A549 (cell line): ENCODE data around the gene LCN9. TPM values are rescaled to one million over a fixed set of nuclear protein-coding genes. Genes with fewer than 3 reads are reported as not detected.
"Not testable (repeated sequence)": the region's sequence is repeated elsewhere in the genome, so short reads cannot be mapped to it uniquely, and the experiment has no call there.

Experiments used
- ATAC-seq, 2 experiments: fragments of 200-7000 bp in 1 of 2; fragments of >200 bp in 1 of 2; cut with Nextera tagmentation in 1 of 2; cut with Tn5 transposase in 1 of 2; 3 replicates each; pipeline versions ENCODE4 v1.8.0 to v1.9.1; 2018 to 2020; ENCODE audit warnings: mild to moderate bottlenecking in 1 of 2, moderate library complexity in 1 of 2
- CTCF ChIA-PET: fragments of 300-600 bp; sonication (Branson Sonifier 250); formaldehyde crosslinking; extraction: SDS; loops from one replicate; lab custom pipeline; 2021; ENCODE audit warnings: antibody characterized with exemption, inconsistent platforms; lab: Yijun Ruan, JAX
- POLR2A ChIA-PET: fragments of 350-600 bp; formaldehyde crosslinking; extraction: SDS; loops from one replicate; lab custom pipeline; 2021; ENCODE audit warnings: antibody characterized with exemption, inconsistent platforms; lab: Yijun Ruan, JAX
- DNase-seq, 2 experiments: peaks; one replicate each; pipeline versions ENCODE4 v3.0.0 to v3.0.0-alpha.2; 2011 to 2016; ENCODE audit warnings: low read depth in 1 of 2, low spot score in 1 of 2
- FAIRE-seq: peaks from 2 replicates; lab custom pipeline; 2011; peaks lifted over from hg19 to GRCh38; lab: Jason Lieb, UNC
- H3K27ac ChIP-seq, 2 experiments: fragments of >200 bp; sonication (Bioruptor Twin); formaldehyde crosslinking; 3 replicates each; pipeline ENCODE4 v1.5.1; 2016 to 2017
- H3K4me1 ChIP-seq: fragments of >200 bp; sonication (Bioruptor Twin); formaldehyde crosslinking; 3 replicates; pipeline ENCODE4 v1.6.1; 2016
- H3K4me2 ChIP-seq: fragments of >200 bp; sonication (Bioruptor Twin); formaldehyde crosslinking; 3 replicates; pipeline ENCODE4 v1.6.1; 2016
- H3K4me3 ChIP-seq: fragments of >200 bp; sonication (Bioruptor Twin); formaldehyde crosslinking; 3 replicates; pipeline ENCODE4 v1.5.1; 2016
- H3K9me3 ChIP-seq: fragments of >200 bp; sonication (Bioruptor Twin); formaldehyde crosslinking; 3 replicates; pipeline ENCODE4 v1.6.1; 2016
- CHD2 ChIP-seq: fragments of 150-350 bp; IDR thresholded peaks from 2 replicates; pipeline ENCODE4 v1.6.1; 2014; ENCODE audit warnings: low read length; ENCODE audit not compliant: partially characterized antibody
- ESRRA ChIP-seq: fragments of 150-350 bp; IDR thresholded peaks from 2 replicates; pipeline ENCODE4 v1.6.1; 2014; ENCODE audit warnings: mild to moderate bottlenecking, low read length, borderline replicate concordance
- GATA3 ChIP-seq: IDR thresholded peaks from 2 replicates; pipeline ENCODE4 v1.6.1; 2012; ENCODE audit warnings: borderline replicate concordance
- HOXA7 ChIP-seq: fragments of 250-450 bp; sonication (Bioruptor Pico); IDR thresholded peaks from 2 replicates; pipeline ENCODE4 v1.5.0; 2020; ENCODE audit warnings: mild to moderate bottlenecking, moderate library complexity
- HOXB13 ChIP-seq: fragments of 250-450 bp; sonication (Bioruptor Pico); IDR thresholded peaks from 2 replicates; pipeline ENCODE4 v1.5.0; 2020; ENCODE audit warnings: low read depth, mild to moderate bottlenecking, moderate library complexity
- HOXB5 ChIP-seq: fragments of 250-450 bp; sonication (Bioruptor Pico); IDR thresholded peaks from 2 replicates; pipeline ENCODE4 v1.5.0; 2020; ENCODE audit warnings: mild to moderate bottlenecking, moderate library complexity
- KDM5A ChIP-seq: fragments of 200-600 bp; sonication (generic); IDR thresholded peaks from 2 replicates; pipeline ENCODE4 v1.6.1; 2016; ENCODE audit warnings: antibody characterized with exemption, mild to moderate bottlenecking
- MAFK ChIP-seq: fragments of 450-650 bp; IDR thresholded peaks from 2 replicates; pipeline ENCODE4 v1.6.1; 2014; ENCODE audit not compliant: partially characterized antibody
- MYC ChIP-seq: IDR thresholded peaks from 2 replicates; pipeline ENCODE4 v1.6.1; 2012; ENCODE audit warnings: mild to moderate bottlenecking, inconsistent platforms, low read length, improper control_type of control experiment, borderline replicate concordance
- RARB ChIP-seq: fragments of 250-450 bp; sonication (Bioruptor Pico); IDR thresholded peaks from 2 replicates; pipeline ENCODE4 v1.8.0; 2021; ENCODE audit warnings: mild to moderate bottlenecking, moderate library complexity
- WGBS: methylation state at CpG from one replicate; pipeline ENCODE4 v1.1.6; 2017; ENCODE audit errors: missing lambda C conversion rate; 5-methylcytosine and 5-hydroxymethylcytosine counted together
- polyA plus RNA-seq, 4 experiments: library from polyadenylated mRNA; depleted of rRNA in 3 of 4; stranded (reverse); fragments of >200 nt; fragmentation: RNase III in 1 of 4; extraction: RNeasy Plus Mini Kit Qiagen cat#74134 plus additional on column Dnase treatment in 1 of 4; gene quantifications; 2 replicates in 3 of 4; 3 replicates in 1 of 4; pipeline ENCODE4 v1.2.3, GENCODE V29; 2011 to 2017
- TF ChIP-seq, protein P1 (sequence below): fragments of 450-650 bp; IDR thresholded peaks from 2 replicates; pipeline ENCODE4 v1.6.1; 2014; ENCODE audit warnings: antibody characterized with exemption
- TF ChIP-seq, protein P2 (sequence below): fragments of 200-600 bp; sonication (generic); IDR thresholded peaks from 2 replicates; pipeline ENCODE4 v1.6.1; 2016; ENCODE audit warnings: antibody characterized with exemption, mild to moderate bottlenecking, moderate library complexity
- TF ChIP-seq, protein P3 (sequence below): fragments of >200 bp; sonication (Bioruptor Twin); formaldehyde crosslinking; IDR thresholded peaks from 2 replicates; pipeline ENCODE4 v1.6.1; 2016
- TF ChIP-seq, protein P4 (sequence below): fragments of 150-350 bp; IDR thresholded peaks from 2 replicates; pipeline ENCODE4 v1.6.1; 2014; ENCODE audit warnings: low read depth, mild to moderate bottlenecking, low read length

LCN9 gene
- polyA plus RNA-seq, 2 of the 4 experiments (the other 2 are of a cell fraction) = not detected

DNA sequence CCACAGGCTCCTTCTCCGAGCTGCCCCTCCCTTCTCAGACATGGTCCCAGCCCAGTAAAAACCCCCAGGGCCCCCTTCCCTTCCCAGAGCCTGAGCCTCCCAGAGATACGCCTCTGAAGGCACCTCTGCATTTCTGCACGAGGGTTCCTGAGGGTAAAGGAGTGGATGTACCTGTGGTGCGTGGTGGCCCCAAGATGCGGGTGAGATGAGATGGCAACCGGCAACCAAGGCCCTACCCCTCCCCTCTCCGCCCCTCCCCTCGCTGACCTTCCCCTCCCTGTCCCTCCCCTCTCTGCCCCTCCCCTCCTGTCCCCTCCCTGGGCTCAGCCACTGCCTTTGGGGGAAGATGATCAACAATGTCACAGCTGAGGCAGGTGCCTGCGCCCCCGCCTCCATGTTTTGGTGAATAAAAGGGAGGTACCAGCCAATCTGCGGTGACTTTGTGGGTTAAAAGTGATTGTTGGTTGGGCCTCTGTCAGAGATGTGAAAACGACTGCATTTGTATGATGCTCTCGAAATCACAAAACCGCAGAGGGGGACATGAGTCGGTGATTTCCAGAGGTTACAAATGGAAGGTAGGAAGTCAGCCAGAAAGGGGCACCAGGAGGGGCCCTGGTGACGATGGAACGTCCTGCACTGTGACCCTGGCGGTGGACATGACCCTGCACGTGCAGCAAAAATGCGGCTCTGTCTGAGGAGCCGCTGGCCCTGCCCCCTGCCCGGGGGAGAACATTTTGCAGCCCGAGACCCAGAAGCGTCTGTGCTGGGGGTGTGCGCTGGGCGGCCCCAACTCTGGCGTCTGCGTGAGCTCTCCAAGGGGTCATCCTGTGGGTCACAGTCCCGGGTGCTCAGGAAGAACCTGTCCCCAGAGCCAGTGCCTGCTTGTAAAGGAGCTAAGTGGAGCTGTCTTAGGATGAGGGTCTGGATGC is 3.7 kb downstream of the LCN9 start:
- no peak overlapping the region for H3K4me2 ChIP-seq
- no peaks in the 10 kb centered on the region for H3K9me3 ChIP-seq
- H3K4me3 ChIP-seq = no peak overlapping the region
- no peaks in the 10 kb centered on the region for H3K4me1 ChIP-seq
- no peak for ATAC-seq
- TF ChIP-seq KDM5A = no peak
- TF ChIP-seq, protein P1, sequence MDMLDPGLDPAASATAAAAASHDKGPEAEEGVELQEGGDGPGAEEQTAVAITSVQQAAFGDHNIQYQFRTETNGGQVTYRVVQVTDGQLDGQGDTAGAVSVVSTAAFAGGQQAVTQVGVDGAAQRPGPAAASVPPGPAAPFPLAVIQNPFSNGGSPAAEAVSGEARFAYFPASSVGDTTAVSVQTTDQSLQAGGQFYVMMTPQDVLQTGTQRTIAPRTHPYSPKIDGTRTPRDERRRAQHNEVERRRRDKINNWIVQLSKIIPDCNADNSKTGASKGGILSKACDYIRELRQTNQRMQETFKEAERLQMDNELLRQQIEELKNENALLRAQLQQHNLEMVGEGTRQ = no peak
- TF ChIP-seq, protein P2, sequence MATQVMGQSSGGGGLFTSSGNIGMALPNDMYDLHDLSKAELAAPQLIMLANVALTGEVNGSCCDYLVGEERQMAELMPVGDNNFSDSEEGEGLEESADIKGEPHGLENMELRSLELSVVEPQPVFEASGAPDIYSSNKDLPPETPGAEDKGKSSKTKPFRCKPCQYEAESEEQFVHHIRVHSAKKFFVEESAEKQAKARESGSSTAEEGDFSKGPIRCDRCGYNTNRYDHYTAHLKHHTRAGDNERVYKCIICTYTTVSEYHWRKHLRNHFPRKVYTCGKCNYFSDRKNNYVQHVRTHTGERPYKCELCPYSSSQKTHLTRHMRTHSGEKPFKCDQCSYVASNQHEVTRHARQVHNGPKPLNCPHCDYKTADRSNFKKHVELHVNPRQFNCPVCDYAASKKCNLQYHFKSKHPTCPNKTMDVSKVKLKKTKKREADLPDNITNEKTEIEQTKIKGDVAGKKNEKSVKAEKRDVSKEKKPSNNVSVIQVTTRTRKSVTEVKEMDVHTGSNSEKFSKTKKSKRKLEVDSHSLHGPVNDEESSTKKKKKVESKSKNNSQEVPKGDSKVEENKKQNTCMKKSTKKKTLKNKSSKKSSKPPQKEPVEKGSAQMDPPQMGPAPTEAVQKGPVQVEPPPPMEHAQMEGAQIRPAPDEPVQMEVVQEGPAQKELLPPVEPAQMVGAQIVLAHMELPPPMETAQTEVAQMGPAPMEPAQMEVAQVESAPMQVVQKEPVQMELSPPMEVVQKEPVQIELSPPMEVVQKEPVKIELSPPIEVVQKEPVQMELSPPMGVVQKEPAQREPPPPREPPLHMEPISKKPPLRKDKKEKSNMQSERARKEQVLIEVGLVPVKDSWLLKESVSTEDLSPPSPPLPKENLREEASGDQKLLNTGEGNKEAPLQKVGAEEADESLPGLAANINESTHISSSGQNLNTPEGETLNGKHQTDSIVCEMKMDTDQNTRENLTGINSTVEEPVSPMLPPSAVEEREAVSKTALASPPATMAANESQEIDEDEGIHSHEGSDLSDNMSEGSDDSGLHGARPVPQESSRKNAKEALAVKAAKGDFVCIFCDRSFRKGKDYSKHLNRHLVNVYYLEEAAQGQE = no peak
- TF ChIP-seq, protein P3, sequence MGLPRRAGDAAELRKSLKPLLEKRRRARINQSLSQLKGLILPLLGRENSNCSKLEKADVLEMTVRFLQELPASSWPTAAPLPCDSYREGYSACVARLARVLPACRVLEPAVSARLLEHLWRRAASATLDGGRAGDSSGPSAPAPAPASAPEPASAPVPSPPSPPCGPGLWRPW = no peak
- TF ChIP-seq HOXB13 (CRISPR knock-in tag) = no peak
- no peak for TF ChIP-seq CHD2
- TF ChIP-seq MAFK = no peak
- TF ChIP-seq RARB (CRISPR knock-in tag) = no peak
- no peak for TF ChIP-seq HOXA7
- no peak for TF ChIP-seq MYC
- no peak for TF ChIP-seq ESRRA
- TF ChIP-seq GATA3 = no peak
- TF ChIP-seq, all 56 proteins: peak for 0
- ChIA-PET POLR2A (no interaction called here), CTCF (interaction anchor here (1.2 to 1.4 kb wide), 2 partner anchors 10 to 162 kb away, joined by 3 to 5 read pairs; no protein-coding TSS in a partner anchor)
- 24% methylated on average over 20 of the region's 29 CpGs for WGBS
- no peak overlapping the region for H3K27ac ChIP-seq
- FAIRE-seq (no peak), DNase-seq (no peak)

DNA sequence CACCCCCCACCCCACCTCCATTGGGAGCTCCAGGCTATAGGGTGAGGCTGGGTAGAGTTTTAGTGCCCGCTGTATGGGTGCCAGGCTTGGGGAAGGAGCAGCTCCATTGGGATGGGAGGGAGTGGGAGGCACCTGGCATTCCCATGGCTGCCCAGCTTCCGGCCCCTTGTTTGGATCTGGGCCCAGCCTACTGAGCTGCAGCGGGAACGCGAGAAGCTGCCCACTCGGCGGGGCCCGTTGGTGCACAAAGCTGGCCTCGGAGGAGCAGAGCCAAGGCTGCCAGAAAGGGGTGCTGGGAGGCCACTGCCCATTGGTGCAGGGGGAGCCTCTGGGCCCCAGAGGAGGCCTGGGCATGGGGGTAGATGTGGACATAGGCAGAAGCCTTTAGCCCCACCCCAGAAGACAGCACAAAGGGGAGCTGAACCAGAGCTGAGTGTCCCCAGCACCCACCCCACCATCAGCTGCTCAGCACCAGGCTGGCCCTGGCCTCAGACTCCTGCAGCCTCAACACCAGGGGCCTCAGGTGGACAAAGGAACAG is 4.4 kb downstream of the LCN9 start:
- 61% methylated on average over 8 of the region's 9 CpGs for WGBS
- Histone ChIP-seq H3K9me3 (no peaks in the 10 kb centered on the region), H3K27ac (no peak overlapping the region), H3K4me3 (no peak overlapping the region), H3K4me1 (no peaks in the 10 kb centered on the region), H3K4me2 (no peak overlapping the region)
- DNase-seq (no peak), ATAC-seq (no peak), FAIRE-seq (no peak)
- ChIA-PET CTCF (interaction anchor here (1.2 to 1.4 kb wide), 2 partner anchors 9 to 163 kb away, joined by 3 to 5 read pairs; no protein-coding TSS in a partner anchor), POLR2A (no interaction called here)
- no peak for TF ChIP-seq ESRRA
- TF ChIP-seq HOXB5 = no peak
- no peak for TF ChIP-seq HOXA7
- TF ChIP-seq, protein P4, sequence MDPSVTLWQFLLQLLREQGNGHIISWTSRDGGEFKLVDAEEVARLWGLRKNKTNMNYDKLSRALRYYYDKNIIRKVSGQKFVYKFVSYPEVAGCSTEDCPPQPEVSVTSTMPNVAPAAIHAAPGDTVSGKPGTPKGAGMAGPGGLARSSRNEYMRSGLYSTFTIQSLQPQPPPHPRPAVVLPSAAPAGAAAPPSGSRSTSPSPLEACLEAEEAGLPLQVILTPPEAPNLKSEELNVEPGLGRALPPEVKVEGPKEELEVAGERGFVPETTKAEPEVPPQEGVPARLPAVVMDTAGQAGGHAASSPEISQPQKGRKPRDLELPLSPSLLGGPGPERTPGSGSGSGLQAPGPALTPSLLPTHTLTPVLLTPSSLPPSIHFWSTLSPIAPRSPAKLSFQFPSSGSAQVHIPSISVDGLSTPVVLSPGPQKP = no peak

DNA sequence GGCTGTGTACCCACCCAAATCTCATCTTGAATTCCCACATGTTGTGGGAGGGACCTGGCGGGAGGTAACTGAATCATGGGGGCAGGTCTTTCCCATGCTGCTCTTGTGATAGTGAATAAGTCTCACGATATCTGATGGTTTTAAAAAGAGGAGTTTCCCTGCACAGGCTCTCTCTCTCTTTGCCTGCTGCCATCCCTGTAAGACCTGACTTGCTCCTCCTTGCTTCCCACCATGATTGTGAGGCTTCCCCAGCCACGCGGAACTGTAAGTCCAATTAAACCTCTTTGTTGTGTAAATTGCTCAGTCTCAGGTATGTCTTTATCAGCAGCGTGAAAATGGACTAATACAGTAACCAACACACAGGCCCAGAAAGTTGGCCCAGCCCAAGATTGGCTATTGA is 5.9 kb downstream of the LCN9 start:
- CTCF ChIA-PET, H3K9me3 ChIP-seq, H3K4me2 ChIP-seq, ATAC-seq, POLR2A ChIA-PET, H3K27ac ChIP-seq, H3K4me3 ChIP-seq, DNase-seq, FAIRE-seq, H3K4me1 ChIP-seq: not testable (repeated sequence)
- WGBS = 37% methylated on average over 5 of the region's 5 CpGs
